Neural progenitor cell (in vitro differentiated cells): Measurements from ENCODE around the gene PTGR3. TPM values are rescaled to one million over a fixed set of nuclear protein-coding genes. Genes with fewer than 3 reads are reported as not detected.

Source experiments
- DNase-seq: peaks from one replicate; pipeline ENCODE4 v3.0.0-alpha.2; 2016; ENCODE audit warnings: low spot score
- H2AFZ ChIP-seq: fragments of 200-600 bp; sonication (generic); replicated peaks from 2 replicates; pipeline ENCODE4 v1.6.1; 2016; ENCODE audit warnings: antibody characterized with exemption
- H3F3A ChIP-seq: fragments of 200-600 bp; sonication (generic); 2 replicates; pipeline ENCODE4 v1.6.1; 2016; ENCODE audit warnings: antibody characterized with exemption, low read depth
- H3K27ac ChIP-seq: fragments of 200-600 bp; sonication (generic); 2 replicates; pipeline ENCODE4 v1.5.1; 2016; ENCODE audit warnings: mild to moderate bottlenecking
- H3K27me3 ChIP-seq: fragments of 200-600 bp; sonication (generic); 2 replicates; pipeline ENCODE4 v1.6.1; 2016; ENCODE audit warnings: mild to moderate bottlenecking, moderate library complexity
- H3K36me3 ChIP-seq: fragments of 200-600 bp; sonication (generic); 2 replicates; pipeline ENCODE4 v1.5.1; 2016
- H3K4me1 ChIP-seq: fragments of 200-600 bp; sonication (generic); 2 replicates; pipeline ENCODE4 v1.6.1; 2016; ENCODE audit warnings: mixed run types
- H3K4me2 ChIP-seq: fragments of 200-600 bp; sonication (generic); 2 replicates; pipeline ENCODE4 v1.6.1; 2016
- H3K4me3 ChIP-seq: fragments of 200-600 bp; sonication (generic); 2 replicates; pipeline ENCODE4 v1.5.1; 2016
- H3K79me2 ChIP-seq: fragments of 200-600 bp; sonication (generic); 2 replicates; pipeline ENCODE4 v1.6.1; 2016; ENCODE audit warnings: low read depth
- H3K9ac ChIP-seq: fragments of 200-600 bp; sonication (generic); 2 replicates; pipeline ENCODE4 v1.6.1; 2016
- H3K9me3 ChIP-seq: fragments of 200-600 bp; sonication (generic); 2 replicates; pipeline ENCODE4 v1.5.1; 2016; ENCODE audit warnings: low read depth
- H4K20me1 ChIP-seq: fragments of 200-600 bp; sonication (generic); 2 replicates; pipeline ENCODE4 v1.6.1; 2016; ENCODE audit warnings: low read depth
- H3K27ac Mint-ChIP-seq: 3 replicates; pipeline ENCODE4 v1.8.0; 2021; ENCODE audit warnings: mixed read lengths
- H3K27me3 Mint-ChIP-seq: 2 replicates; pipeline ENCODE4 v1.8.0; 2022; ENCODE audit warnings: low read depth, mild to moderate bottlenecking, inconsistent platforms, moderate library complexity, mixed read lengths; ENCODE audit not compliant: insufficient read depth
- H3K36me3 Mint-ChIP-seq: 3 replicates; pipeline ENCODE4 v1.8.0; 2021; ENCODE audit warnings: mixed read lengths
- H3K4me1 Mint-ChIP-seq: 3 replicates; pipeline ENCODE4 v1.8.0; 2021; ENCODE audit warnings: mixed read lengths
- H3K4me3 Mint-ChIP-seq: 3 replicates; pipeline ENCODE4 v1.8.0; 2021; ENCODE audit warnings: mild to moderate bottlenecking, moderate library complexity, mixed read lengths
- H3K9me3 Mint-ChIP-seq: 3 replicates; pipeline ENCODE4 v1.8.0; 2020; ENCODE audit warnings: mixed read lengths
- CTCF ChIP-seq: fragments of 200-600 bp; sonication (generic); IDR thresholded peaks from 2 replicates; pipeline ENCODE4 v1.5.1; 2017; ENCODE audit warnings: antibody characterized with exemption, mild to moderate bottlenecking
- EZH2 ChIP-seq: fragments of 200-600 bp; sonication (generic); IDR thresholded peaks from 2 replicates; pipeline ENCODE4 v1.6.1; 2017; ENCODE audit warnings: antibody characterized with exemption, mild to moderate bottlenecking, moderate library complexity
- EZH2phosphoT487 ChIP-seq: fragments of 200-600 bp; sonication (generic); IDR thresholded peaks from 2 replicates; pipeline ENCODE4 v1.6.1; 2017; ENCODE audit warnings: antibody characterized with exemption
- total RNA-seq: library from RNA; depleted of rRNA; stranded (reverse); fragments of >200 nt; gene quantifications from 2 replicates; pipeline ENCODE4 v1.2.3, GENCODE V29; 2015; ENCODE audit warnings: low replicate concordance

The PTGR3 gene
- total RNA-seq, 1 donor from 2014 or later: 13.0 TPM

DNA sequence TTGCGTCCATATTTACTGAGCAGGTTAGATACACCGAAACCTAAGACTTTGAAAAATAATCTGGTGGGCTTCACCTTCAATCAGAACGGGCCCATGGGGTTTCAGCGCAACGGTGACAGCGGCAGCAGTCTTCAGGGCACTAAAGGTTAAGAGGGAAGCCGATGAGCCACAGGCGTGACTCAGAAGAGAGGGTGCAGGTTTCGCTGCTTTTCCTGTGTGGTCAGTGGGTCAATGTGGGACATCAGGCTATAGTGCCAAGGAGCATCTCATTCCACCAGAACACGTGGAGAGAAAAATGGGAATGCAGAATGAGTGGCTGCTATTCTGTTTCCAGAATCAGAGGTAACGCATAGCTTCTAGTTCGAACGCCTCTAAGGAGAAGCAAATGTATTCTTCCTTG, 8.9 kb downstream of the PTGR3 start:
- peaks cover 20% of the 10 kb centered on the region for H3K27me3 Mint-ChIP-seq
- Histone ChIP-seq H3K4me3 (no peak overlapping the region), H3K36me3 (no peaks in the 10 kb centered on the region), H2AFZ (no peak overlapping the region), H3F3A (no peaks in the 10 kb centered on the region), H3K79me2 (no peaks in the 10 kb centered on the region), H4K20me1 (peaks cover 41% of the 10 kb centered on the region), H3K27ac (no peak overlapping the region), H3K4me1 (peaks cover 6% of the 10 kb centered on the region), H3K9me3 (no peaks in the 10 kb centered on the region), H3K27me3 (peaks cover 45% of the 10 kb centered on the region), H3K4me2 (no peak overlapping the region), H3K9ac (no peak overlapping the region)
- H3K4me3 Mint-ChIP-seq: no peak overlapping the region
- peaks cover 10% of the 10 kb centered on the region for H3K36me3 Mint-ChIP-seq
- no peaks in the 10 kb centered on the region for H3K9me3 Mint-ChIP-seq
- no peak for DNase-seq
- no peak overlapping the region for H3K27ac Mint-ChIP-seq
- no peak for TF ChIP-seq EZH2
- no peak for TF ChIP-seq CTCF
- no peak for TF ChIP-seq EZH2phosphoT487
- peaks cover 2% of the 10 kb centered on the region for H3K4me1 Mint-ChIP-seq

GRCh38 chr18:75199327-75199726, 9.6 kb downstream of the PTGR3 start:
- no peaks in the 10 kb centered on the region for H3K9me3 Mint-ChIP-seq
- peaks cover 18% of the 10 kb centered on the region for H3K27me3 Mint-ChIP-seq
- H3K9me3 ChIP-seq: no peaks in the 10 kb centered on the region
- peaks cover 38% of the 10 kb centered on the region for H3K27me3 ChIP-seq
- no peak overlapping the region for H3K4me2 ChIP-seq
- H3K27ac Mint-ChIP-seq: no peak overlapping the region
- no peak overlapping the region for H3K27ac ChIP-seq
- H3K36me3 ChIP-seq: no peaks in the 10 kb centered on the region
- H3F3A ChIP-seq: no peaks in the 10 kb centered on the region
- H3K79me2 ChIP-seq: no peaks in the 10 kb centered on the region
- DNase-seq: no peak
- no peak overlapping the region for H3K4me3 ChIP-seq
- no peaks in the 10 kb centered on the region for H3K4me1 Mint-ChIP-seq
- H3K36me3 Mint-ChIP-seq: peaks cover 10% of the 10 kb centered on the region
- H4K20me1 ChIP-seq: peaks cover 33% of the 10 kb centered on the region
- H3K4me3 Mint-ChIP-seq: no peak overlapping the region
- H3K9ac ChIP-seq: no peak overlapping the region
- TF ChIP-seq EZH2phosphoT487 (no peak), CTCF (no peak), EZH2 (no peak)
- no peak overlapping the region for H2AFZ ChIP-seq
- H3K4me1 ChIP-seq: no peaks in the 10 kb centered on the region

GRCh38 chr18:75198036-75198435, 10.9 kb downstream of the PTGR3 start:
- H2AFZ ChIP-seq: no peak overlapping the region
- no peaks in the 10 kb centered on the region for H3K9me3 Mint-ChIP-seq
- H3K27ac ChIP-seq: no peak overlapping the region
- no peaks in the 10 kb centered on the region for H3K9me3 ChIP-seq
- TF ChIP-seq CTCF (no peak), EZH2phosphoT487 (no peak), EZH2 (no peak)
- H3K36me3 Mint-ChIP-seq: peaks cover 10% of the 10 kb centered on the region
- no peaks in the 10 kb centered on the region for H3K36me3 ChIP-seq
- H3K4me1 Mint-ChIP-seq: no peaks in the 10 kb centered on the region
- peaks cover 20% of the 10 kb centered on the region for H4K20me1 ChIP-seq
- H3K27me3 Mint-ChIP-seq: peaks cover 9% of the 10 kb centered on the region
- H3K4me3 Mint-ChIP-seq: no peak overlapping the region
- H3K4me1 ChIP-seq: no peaks in the 10 kb centered on the region
- H3K9ac ChIP-seq: no peak overlapping the region
- no peak for DNase-seq
- H3K79me2 ChIP-seq: no peaks in the 10 kb centered on the region
- H3K27me3 ChIP-seq: peaks cover 25% of the 10 kb centered on the region
- H3K4me3 ChIP-seq: no peak overlapping the region
- no peak overlapping the region for H3K4me2 ChIP-seq
- no peaks in the 10 kb centered on the region for H3F3A ChIP-seq
- H3K27ac Mint-ChIP-seq: no peak overlapping the region
